Peyer's patch (tissue), 4 donors: ENCODE results near the gene MAN1C1. TPM values are rescaled to one million over a fixed set of nuclear protein-coding genes. Genes with fewer than 3 reads are reported as not detected.

ENCODE experiments used
- DNase-seq, 3 donors: peaks; one replicate each; pipeline ENCODE4 v3.0.0-alpha.2; 2017 to 2019
- H3K27ac ChIP-seq, 4 donors: fragments of 200-600 bp; sonication (generic); one replicate each; pipeline ENCODE4 v1.5.1; 2016 to 2019
- H3K27me3 ChIP-seq, 2 donors: fragments of 200-600 bp; sonication (generic); one replicate each; pipeline ENCODE4 v1.5.1; 2019
- H3K36me3 ChIP-seq, 3 donors: fragments of 200-600 bp; sonication (generic); one replicate each; pipeline ENCODE4 v1.5.1; 2016 to 2019
- H3K4me1 ChIP-seq, 4 donors: fragments of 200-600 bp; sonication (generic); one replicate each; pipeline ENCODE4 v1.5.1; 2016 to 2019
- H3K4me3 ChIP-seq, 4 donors: fragments of 200-600 bp; sonication (generic); 1 replicate in 3 of 4; 2 replicates in 1 of 4; pipeline ENCODE4 v1.5.1; 2016 to 2019; ENCODE audit warnings: mild to moderate bottlenecking in 1 of 4
- H3K9me3 ChIP-seq, 4 donors: fragments of 200-600 bp; sonication (generic); one replicate each; pipeline ENCODE4 v1.5.1; 2016 to 2019; ENCODE audit warnings: mild to moderate bottlenecking in 1 of 4
- CTCF ChIP-seq, 6 experiments: fragments of 450-650 bp in 4 of 6; fragments of 200-600 bp in 2 of 6; sonication (generic) in 1 of 6; IDR thresholded peaks; one replicate each; pipeline ENCODE4 v1.5.1; 2017 to 2019; ENCODE audit warnings: antibody characterized with exemption in 6 of 6, mild to moderate bottlenecking in 3 of 6, moderate library complexity in 1 of 6
- POLR2A ChIP-seq, 2 donors: fragments of 450-650 bp; IDR thresholded peaks; one replicate each; pipeline ENCODE4 v1.5.1; 2017; ENCODE audit warnings: antibody characterized with exemption in 2 of 2, mild to moderate bottlenecking in 2 of 2, moderate library complexity in 2 of 2
- total RNA-seq, 4 donors: library from RNA; depleted of rRNA; stranded (reverse); fragments of >200 nt; gene quantifications; one replicate each; pipeline ENCODE4 v1.1.0, GENCODE V29; 2016

The MAN1C1 gene
- total RNA-seq, 4 donors from 2014 or later = 2.3 to 10.7 (median 6.7) TPM

- Histone ChIP-seq H3K4me1 (peaks cover 0 to 23% (median 11%) of the 10 kb centered on the region in 4 donors), H3K27me3 (no peaks in the 10 kb centered on the region), H3K4me3 (no peak overlapping the region), H3K27ac (peak overlapping the region in 2 of 4 donors; percentile 44 to 61), H3K36me3 (no peaks in the 10 kb centered on the region), H3K9me3 (no peaks in the 10 kb centered on the region)
- DNase-seq = no peak
- TF ChIP-seq POLR2A (IDR thresholded peaks at IDR 0.05) = no peak
Observed at GRCh38 chr1:25727088-25727487, 110.5 kb downstream of the MAN1C1 start.

- Histone ChIP-seq H3K9me3 (no peaks in the 10 kb centered on the region), H3K27ac (peak overlapping the region in 3 of 4 donors; percentile 3 to 61 (median 44)), H3K36me3 (no peaks in the 10 kb centered on the region), H3K27me3 (no peaks in the 10 kb centered on the region), H3K4me3 (no peak overlapping the region), H3K4me1 (peaks cover 0 to 23% (median 11%) of the 10 kb centered on the region in 4 donors)
- DNase-seq = peak; percentile 21 to 62 (median 52)
- TF ChIP-seq POLR2A (IDR thresholded peaks at IDR 0.05) (no peak), CTCF (IDR thresholded peaks at IDR 0.05) (no peak)
Observed at GRCh38 chr1:25727635-25728286, 111.2 kb downstream of the MAN1C1 start.

- TF ChIP-seq POLR2A (IDR thresholded peaks at IDR 0.05) (no peak), CTCF (IDR thresholded peaks at IDR 0.05) (no peak)
Observed at GRCh38 chr1:25728301-25728935, 111.8 kb downstream of the MAN1C1 start.

GRCh38 chr1:25729045-25729444 lies 112.5 kb downstream of the MAN1C1 start:
- Histone ChIP-seq H3K9me3 (no peaks in the 10 kb centered on the region), H3K4me3 (no peak overlapping the region), H3K27ac (peak overlapping the region in 1 of 4 donors; percentile 61), H3K27me3 (no peaks in the 10 kb centered on the region), H3K4me1 (peaks cover 0 to 23% (median 11%) of the 10 kb centered on the region in 4 donors), H3K36me3 (no peaks in the 10 kb centered on the region)
- DNase-seq = no peak
- TF ChIP-seq POLR2A (IDR thresholded peaks at IDR 0.05) (no peak), CTCF (IDR thresholded peaks at IDR 0.05) (no peak)

More at GRCh38 chr1:25728301-25728935, 111.8 kb downstream of the MAN1C1 start:
- peak overlapping the region in 3 of 4 donors; percentile 3 to 61 (median 44) for H3K27ac ChIP-seq
- H3K27me3 ChIP-seq = no peaks in the 10 kb centered on the region
- no peaks in the 10 kb centered on the region for H3K36me3 ChIP-seq
- H3K4me1 ChIP-seq = peaks cover 0 to 23% (median 11%) of the 10 kb centered on the region in 4 donors
- no peak overlapping the region for H3K4me3 ChIP-seq
- no peaks in the 10 kb centered on the region for H3K9me3 ChIP-seq
- DNase-seq = no peak

- H3K36me3 ChIP-seq = no peaks in the 10 kb centered on the region
- no peak overlapping the region for H3K4me3 ChIP-seq
- TF ChIP-seq CTCF (IDR thresholded peaks at IDR 0.05) = no peak
- no peak for DNase-seq
- no peaks in the 10 kb centered on the region for H3K27me3 ChIP-seq
- H3K4me1 ChIP-seq = peaks cover 0 to 23% (median 11%) of the 10 kb centered on the region in 4 donors
- peak overlapping the region in 1 of 4 donors; percentile 17 for H3K27ac ChIP-seq
- H3K9me3 ChIP-seq = no peaks in the 10 kb centered on the region
Observed at GRCh38 chr1:25729790-25730644, 113.4 kb downstream of the MAN1C1 start.
